Stimulated activated naive CD4-positive, alpha-beta T cell (primary cell): Measurements from ENCODE around the gene FRAS1.
"Not testable (repeated sequence)": the region's sequence is repeated elsewhere in the genome, so short reads cannot be mapped to it uniquely, and the experiment has no call there.

Source experiments
- DNase-seq, 6 experiments: peaks; one replicate each; lab custom pipeline; 2025; lab: John Stamatoyannopoulos, UW

Gene FRAS1

GRCh38 chr4:78441756-78442155 is 384.6 kb downstream of the FRAS1 start:
- DNase-seq: no peak

- no peak for DNase-seq
Observed at GRCh38 chr4:78446619-78447018, 389.5 kb downstream of the FRAS1 start.

GRCh38 chr4:78451407-78451806 is 394.3 kb downstream of the FRAS1 start:
- DNase-seq: no peak

- no peak for DNase-seq
Observed at GRCh38 chr4:78454016-78454415, 396.9 kb downstream of the FRAS1 start.

GRCh38 chr4:78457751-78458150 is 400.6 kb downstream of the FRAS1 start:
- DNase-seq: no peak

- DNase-seq: no peak
Observed at GRCh38 chr4:78459327-78459726, 402.2 kb downstream of the FRAS1 start.

GRCh38 chr4:78460368-78460767 is 403.2 kb downstream of the FRAS1 start:
- DNase-seq: no peak

- no peak for DNase-seq
Observed at GRCh38 chr4:78464265-78464664, 407.1 kb downstream of the FRAS1 start.

GRCh38 chr4:78467223-78467622 is 410.1 kb downstream of the FRAS1 start:
- DNase-seq: not testable (repeated sequence)

GRCh38 chr4:78468272-78468671 is 411.1 kb downstream of the FRAS1 start:
- DNase-seq: no peak

GRCh38 chr4:78476108-78476704 is 419.1 kb downstream of the FRAS1 start:
- no peak for DNase-seq

GRCh38 chr4:78477276-78477675 is 420.2 kb downstream of the FRAS1 start:
- no peak for DNase-seq

GRCh38 chr4:78478523-78478922 is 421.4 kb downstream of the FRAS1 start:
- no peak for DNase-seq

GRCh38 chr4:78480286-78480685 is 423.2 kb downstream of the FRAS1 start:
- DNase-seq: no peak

GRCh38 chr4:78481180-78481579 is 424.1 kb downstream of the FRAS1 start:
- DNase-seq: no peak

- DNase-seq: no peak
Observed at GRCh38 chr4:78482281-78482680, 425.2 kb downstream of the FRAS1 start.

GRCh38 chr4:78483811-78484210 is 426.7 kb downstream of the FRAS1 start:
- no peak for DNase-seq

GRCh38 chr4:78484574-78484973 is 427.5 kb downstream of the FRAS1 start:
- no peak for DNase-seq

GRCh38 chr4:78493731-78494130 is 436.6 kb downstream of the FRAS1 start:
- DNase-seq: no peak

- no peak for DNase-seq
Observed at GRCh38 chr4:78496021-78496643, 439.0 kb downstream of the FRAS1 start.

- not testable (repeated sequence) for DNase-seq
Observed at GRCh38 chr4:78506260-78506659, 449.1 kb downstream of the FRAS1 start.

GRCh38 chr4:78509043-78509442 is 451.9 kb downstream of the FRAS1 start:
- no peak for DNase-seq

GRCh38 chr4:78510108-78510507 is 453.0 kb downstream of the FRAS1 start:
- DNase-seq: no peak

GRCh38 chr4:78510681-78511080 is 453.6 kb downstream of the FRAS1 start:
- no peak for DNase-seq
